HCT116 (cell line): Measurements from ENCODE around the gene SYNE2. TPM values are rescaled to one million over a fixed set of nuclear protein-coding genes. Genes with fewer than 3 reads are reported as not detected.

ENCODE experiments used
- ATAC-seq: fragments of 200-7000 bp; cut with Tn5 transposase; 2 replicates; pipeline ENCODE4 v1.9.1; 2020; ENCODE audit warnings: mild to moderate bottlenecking, moderate library complexity
- BruUV-seq: library from RNA; stranded (reverse); fragments of 400-500 nt; replicated peaks from 2 replicates; lab custom pipeline; 2021; lab: Mats Ljungman, UMichigan
- CTCF ChIA-PET: fragments of 300-600 bp; sonication (Branson Sonifier 250); formaldehyde crosslinking; loops from one replicate; lab custom pipeline; 2021; ENCODE audit warnings: antibody characterized with exemption; lab: Charles Lee
- POLR2A ChIA-PET: fragments of 300-600, 350-600 bp; sonication (Branson Sonifier 250); formaldehyde crosslinking; loops from one replicate; lab custom pipeline; 2021; ENCODE audit warnings: antibody characterized with exemption; lab: Charles Lee
- RAD21 ChIA-PET, 2 experiments: fragments of 300-600 bp; sonication (Branson Sonifier 250); formaldehyde crosslinking; loops; one replicate each; lab custom pipeline; 2023; ENCODE audit warnings: low total read pairs in 2 of 2; ENCODE audit not compliant: uncharacterized antibody in 2 of 2, unreplicated experiment in 2 of 2, low non-redundant PET in 1 of 2; lab: Charles Lee
- DNase-seq: peaks from one replicate; pipeline ENCODE4 v3.0.0-alpha.2; 2010; ENCODE audit warnings: low read depth, low spot score
- H2AFZ ChIP-seq: fragments of 200-600 bp; shearing (Covaris generic), sonication (generic); 2 replicates; pipeline ENCODE4 v1.6.1; 2017; ENCODE audit warnings: low read depth, mixed run types, mixed read lengths, antibody characterized with exemption, low read length; ENCODE audit not compliant: poor library complexity, severe bottlenecking
- H3K27ac ChIP-seq: 2 replicates; pipeline ENCODE4 v1.5.1; 2012; ENCODE audit warnings: low read depth, low read length
- H3K27me3 ChIP-seq: fragments of 200-600 bp; sonication (generic); 2 replicates; pipeline ENCODE4 v1.6.1; 2016; ENCODE audit warnings: mixed run types, low read length, mixed read lengths; ENCODE audit not compliant: insufficient read depth
- H3K36me3 ChIP-seq, 2 experiments: fragments of 200-500 bp in 1 of 2; fragments of 200-600 bp in 1 of 2; sonication (Bioruptor generic) in 1 of 2; sonication (generic) in 1 of 2; 2 replicates each; pipeline versions ENCODE4 v1.5.1 to v1.6.1; 2014 to 2016; ENCODE audit warnings: low read length in 2 of 2, inconsistent platforms in 1 of 2, mixed read lengths in 1 of 2, mixed run types in 1 of 2; ENCODE audit not compliant: insufficient read depth in 2 of 2, control insufficient read depth in 1 of 2
- H3K4me1 ChIP-seq, 2 experiments: fragments of 200-600 bp in 1 of 2; sonication (generic) in 1 of 2; 2 replicates each; pipeline versions ENCODE4 v1.5.1 to v1.6.1; 2012 to 2017; ENCODE audit warnings: low read length in 2 of 2, inconsistent platforms in 1 of 2, mild to moderate bottlenecking in 1 of 2, mixed read lengths in 1 of 2, mixed run types in 1 of 2, moderate library complexity in 1 of 2; ENCODE audit not compliant: insufficient read depth in 2 of 2, control insufficient read depth in 1 of 2
- H3K4me2 ChIP-seq: fragments of 200-600 bp; sonication (generic); 2 replicates; pipeline ENCODE4 v1.6.1; 2017; ENCODE audit warnings: mixed run types, low read length, mixed read lengths
- H3K4me3 ChIP-seq, 2 experiments: fragments of 200-600 bp in 1 of 2; sonication (generic) in 1 of 2; replicated peaks in 1 of 2; 2 replicates each; pipeline ENCODE4 v1.5.1; 2011 to 2016; ENCODE audit warnings: low read length in 2 of 2, control low read depth in 1 of 2, low read depth in 1 of 2, mild to moderate bottlenecking in 1 of 2, mixed read lengths in 1 of 2, mixed run types in 1 of 2
- H3K79me2 ChIP-seq: fragments of 200-600 bp; sonication (generic); 2 replicates; pipeline ENCODE4 v1.6.1; 2017; ENCODE audit warnings: mild to moderate bottlenecking, mixed run types, low read length, moderate library complexity, mixed read lengths; ENCODE audit not compliant: insufficient read depth
- H3K9ac ChIP-seq: fragments of 200-600 bp; sonication (generic); 2 replicates; pipeline ENCODE4 v1.6.1; 2016; ENCODE audit warnings: low read length, mixed read lengths
- H3K9me2 ChIP-seq: fragments of 200-600 bp; sonication (generic), shearing (Covaris generic); 2 replicates; pipeline ENCODE4 v1.6.1; 2017; ENCODE audit warnings: mixed run types, mild to moderate bottlenecking, moderate library complexity; ENCODE audit not compliant: insufficient read depth
- H3K9me3 ChIP-seq, 2 experiments: fragments of 200-500 bp in 1 of 2; fragments of 200-600 bp in 1 of 2; sonication (Bioruptor generic) in 1 of 2; sonication (generic) in 1 of 2; 2 replicates each; pipeline ENCODE4 v1.6.1; 2014 to 2017; ENCODE audit warnings: low read length in 2 of 2, mixed read lengths in 2 of 2, inconsistent platforms in 1 of 2, low read depth in 1 of 2, mild to moderate bottlenecking in 1 of 2, mixed run types in 1 of 2, moderate library complexity in 1 of 2; ENCODE audit not compliant: control insufficient read depth in 1 of 2, insufficient read depth in 1 of 2
- H4K20me1 ChIP-seq: fragments of 200-600 bp; sonication (generic), shearing (Covaris generic); 2 replicates; pipeline ENCODE4 v1.6.1; 2017; ENCODE audit warnings: mixed run types, mild to moderate bottlenecking, moderate library complexity; ENCODE audit not compliant: insufficient read depth
- CBX3 ChIP-seq: IDR thresholded peaks from 2 replicates; pipeline ENCODE4 v1.6.1; 2012; ENCODE audit warnings: low read depth
- EGR1 ChIP-seq: IDR thresholded peaks from 2 replicates; pipeline ENCODE4 v1.6.1; 2012; ENCODE audit warnings: low read depth
- ELF1 ChIP-seq: IDR thresholded peaks from 2 replicates; pipeline ENCODE4 v1.6.1; 2012; ENCODE audit warnings: low read depth, borderline replicate concordance
- EZH2phosphoT487 ChIP-seq: fragments of 200-600 bp; IDR thresholded peaks from 2 replicates; pipeline ENCODE4 v1.6.1; 2018; ENCODE audit warnings: antibody characterized with exemption, borderline replicate concordance
- JUND ChIP-seq: IDR thresholded peaks from 2 replicates; pipeline ENCODE4 v1.6.1; 2012
- POLR2AphosphoS5 ChIP-seq: IDR thresholded peaks from 2 replicates; pipeline ENCODE4 v1.6.1; 2011; ENCODE audit warnings: mild to moderate bottlenecking, low read depth, low read length, moderate library complexity
- SRF ChIP-seq: IDR thresholded peaks from 2 replicates; pipeline ENCODE4 v1.6.1; 2012; ENCODE audit warnings: low read depth
- intact Hi-C: fragments of 100-400 bp; cut with micrococcal nuclease; formaldehyde crosslinking; loops from 2 replicates; pipeline ENCODE4 v1.10.0; 2022
- total RNA-seq: library from RNA; stranded (reverse); gene quantifications from one replicate; pipeline ENCODE4 v1.2.1, GENCODE V29; 2021; ENCODE audit not compliant: unreplicated experiment
- TF ChIP-seq, protein P1 (sequence below): IDR thresholded peaks from 2 replicates; pipeline ENCODE4 v1.6.1; 2012
- TF ChIP-seq, protein P2 (sequence below): IDR thresholded peaks from 2 replicates; pipeline ENCODE4 v1.6.1; 2012; ENCODE audit warnings: low read depth
- TF ChIP-seq, protein P3 (sequence below), 3 experiments: fragments of 200-600 bp in 1 of 3; sonication (generic) in 1 of 3; IDR thresholded peaks in 2 of 3; conservative IDR thresholded peaks in 1 of 3; 2 replicates each; pipeline ENCODE4 v1.5.1; 2012 to 2017; ENCODE audit warnings: low read depth in 2 of 3, low read length in 2 of 3, antibody characterized with exemption in 1 of 3, borderline replicate concordance in 1 of 3, control low read depth in 1 of 3, mild to moderate bottlenecking in 1 of 3, mixed read lengths in 1 of 3, mixed run types in 1 of 3, moderate library complexity in 1 of 3; ENCODE audit not compliant: insufficient read depth in 1 of 3

The SYNE2 gene
- total RNA-seq, 1 experiment from 2014 or later, result 28.8 TPM

DNA sequence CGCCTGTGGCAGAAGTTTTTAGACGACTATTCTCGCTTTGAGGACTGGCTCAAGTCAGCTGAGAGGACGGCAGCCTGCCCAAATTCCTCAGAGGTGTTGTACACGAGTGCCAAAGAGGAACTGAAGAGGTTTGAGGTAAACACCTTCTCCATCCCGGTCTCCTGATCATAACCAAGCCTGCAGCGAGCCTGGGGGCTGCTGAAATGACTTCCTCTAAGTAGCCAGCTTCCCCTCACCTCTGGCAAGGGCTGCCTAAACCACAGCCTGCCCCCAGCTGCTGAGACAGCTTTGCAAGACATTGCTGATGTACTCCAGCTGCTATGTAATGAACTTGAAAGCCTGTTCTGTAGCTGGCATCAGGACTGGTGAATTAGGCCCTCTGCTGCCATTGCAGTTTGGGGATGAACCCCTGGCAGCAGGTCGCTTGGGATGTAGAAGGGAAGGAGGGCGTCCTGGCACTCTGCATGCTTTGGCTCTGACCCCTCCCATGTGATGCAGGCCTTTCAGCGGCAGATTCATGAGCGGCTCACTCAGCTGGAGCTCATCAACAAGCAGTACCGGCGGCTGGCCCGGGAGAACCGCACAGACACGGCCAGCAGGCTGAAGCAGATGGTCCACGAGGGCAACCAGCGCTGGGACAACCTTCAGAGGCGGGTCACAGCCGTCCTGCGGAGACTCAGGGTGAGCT is 356.8 kb downstream of the SYNE2 start:
- ChIA-PET RAD21 (no interaction called here), POLR2A (no interaction called here), CTCF (no interaction called here)
- TF ChIP-seq EGR1 (no peak), JUND (no peak), POLR2AphosphoS5 (no peak), EZH2phosphoT487 (no peak), ELF1 (no peak), CBX3 (no peak), SRF (no peak)
- TF ChIP-seq, protein P1, sequence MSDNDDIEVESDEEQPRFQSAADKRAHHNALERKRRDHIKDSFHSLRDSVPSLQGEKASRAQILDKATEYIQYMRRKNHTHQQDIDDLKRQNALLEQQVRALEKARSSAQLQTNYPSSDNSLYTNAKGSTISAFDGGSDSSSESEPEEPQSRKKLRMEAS, result no peak
- TF ChIP-seq, protein P2, sequence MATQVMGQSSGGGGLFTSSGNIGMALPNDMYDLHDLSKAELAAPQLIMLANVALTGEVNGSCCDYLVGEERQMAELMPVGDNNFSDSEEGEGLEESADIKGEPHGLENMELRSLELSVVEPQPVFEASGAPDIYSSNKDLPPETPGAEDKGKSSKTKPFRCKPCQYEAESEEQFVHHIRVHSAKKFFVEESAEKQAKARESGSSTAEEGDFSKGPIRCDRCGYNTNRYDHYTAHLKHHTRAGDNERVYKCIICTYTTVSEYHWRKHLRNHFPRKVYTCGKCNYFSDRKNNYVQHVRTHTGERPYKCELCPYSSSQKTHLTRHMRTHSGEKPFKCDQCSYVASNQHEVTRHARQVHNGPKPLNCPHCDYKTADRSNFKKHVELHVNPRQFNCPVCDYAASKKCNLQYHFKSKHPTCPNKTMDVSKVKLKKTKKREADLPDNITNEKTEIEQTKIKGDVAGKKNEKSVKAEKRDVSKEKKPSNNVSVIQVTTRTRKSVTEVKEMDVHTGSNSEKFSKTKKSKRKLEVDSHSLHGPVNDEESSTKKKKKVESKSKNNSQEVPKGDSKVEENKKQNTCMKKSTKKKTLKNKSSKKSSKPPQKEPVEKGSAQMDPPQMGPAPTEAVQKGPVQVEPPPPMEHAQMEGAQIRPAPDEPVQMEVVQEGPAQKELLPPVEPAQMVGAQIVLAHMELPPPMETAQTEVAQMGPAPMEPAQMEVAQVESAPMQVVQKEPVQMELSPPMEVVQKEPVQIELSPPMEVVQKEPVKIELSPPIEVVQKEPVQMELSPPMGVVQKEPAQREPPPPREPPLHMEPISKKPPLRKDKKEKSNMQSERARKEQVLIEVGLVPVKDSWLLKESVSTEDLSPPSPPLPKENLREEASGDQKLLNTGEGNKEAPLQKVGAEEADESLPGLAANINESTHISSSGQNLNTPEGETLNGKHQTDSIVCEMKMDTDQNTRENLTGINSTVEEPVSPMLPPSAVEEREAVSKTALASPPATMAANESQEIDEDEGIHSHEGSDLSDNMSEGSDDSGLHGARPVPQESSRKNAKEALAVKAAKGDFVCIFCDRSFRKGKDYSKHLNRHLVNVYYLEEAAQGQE, result no peak
- TF ChIP-seq, protein P3, sequence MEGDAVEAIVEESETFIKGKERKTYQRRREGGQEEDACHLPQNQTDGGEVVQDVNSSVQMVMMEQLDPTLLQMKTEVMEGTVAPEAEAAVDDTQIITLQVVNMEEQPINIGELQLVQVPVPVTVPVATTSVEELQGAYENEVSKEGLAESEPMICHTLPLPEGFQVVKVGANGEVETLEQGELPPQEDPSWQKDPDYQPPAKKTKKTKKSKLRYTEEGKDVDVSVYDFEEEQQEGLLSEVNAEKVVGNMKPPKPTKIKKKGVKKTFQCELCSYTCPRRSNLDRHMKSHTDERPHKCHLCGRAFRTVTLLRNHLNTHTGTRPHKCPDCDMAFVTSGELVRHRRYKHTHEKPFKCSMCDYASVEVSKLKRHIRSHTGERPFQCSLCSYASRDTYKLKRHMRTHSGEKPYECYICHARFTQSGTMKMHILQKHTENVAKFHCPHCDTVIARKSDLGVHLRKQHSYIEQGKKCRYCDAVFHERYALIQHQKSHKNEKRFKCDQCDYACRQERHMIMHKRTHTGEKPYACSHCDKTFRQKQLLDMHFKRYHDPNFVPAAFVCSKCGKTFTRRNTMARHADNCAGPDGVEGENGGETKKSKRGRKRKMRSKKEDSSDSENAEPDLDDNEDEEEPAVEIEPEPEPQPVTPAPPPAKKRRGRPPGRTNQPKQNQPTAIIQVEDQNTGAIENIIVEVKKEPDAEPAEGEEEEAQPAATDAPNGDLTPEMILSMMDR (IDR thresholded peaks at IDR 0.05 in 2 of 3, conservative IDR thresholded peaks at IDR 0.05 in 1 of 3; ENCODE audit: borderline replicate concordance in 1 of 3, insufficient read depth in 1 of 3, low read depth in 2 of 3, low read length in 2 of 3), result no peak
- Histone ChIP-seq H3K36me3 (no peaks in the 10 kb centered on the region; a peak in 2 of 4 replicates), H3K27ac (no peak overlapping the region), H3K79me2 (no peaks in the 10 kb centered on the region), H3K4me2 (no peak overlapping the region), H2AFZ (no peak overlapping the region), H3K4me1 (no peaks in the 10 kb centered on the region), H3K27me3 (no peaks in the 10 kb centered on the region), H3K9me2 (no peaks in the 10 kb centered on the region), H3K4me3 (no peak overlapping the region), H3K9me3 (no peaks in the 10 kb centered on the region), H4K20me1 (no peaks in the 10 kb centered on the region), H3K9ac (no peak overlapping the region)
- BruUV-seq, result no TSS peak
- DNase-seq, result no peak
- intact Hi-C loops, result no loop called here
- ATAC-seq, result no peak
